Measurements from ENCODE around the gene EMILIN2. TPM values are rescaled to one million over a fixed set of nuclear protein-coding genes. Genes with fewer than 3 reads are reported as not detected.

EMILIN2 gene
- total and polyA plus RNA-seq, 10 donors, result 7.5 to 47.7 (median 21.3) TPM

GRCh38 chr18:2894131-2894840, 47.5 kb downstream of the EMILIN2 start:
- H3K4me1 ChIP-seq, result peaks cover 0 to 24% (median 4%) of the 10 kb centered on the region in 6 donors
- no peak for DNase-seq
- H3K9me3 ChIP-seq, result peaks cover 0 to 5% (median 0%) of the 10 kb centered on the region in 8 donors
- no peak overlapping the region for H3K27ac ChIP-seq
- H3K4me3 ChIP-seq, result no peak overlapping the region
- TF ChIP-seq POLR2A (IDR thresholded peaks at IDR 0.05), result no peak
- no peaks in the 10 kb centered on the region for H3K27me3 ChIP-seq (replicated peaks in 1 of 7)
- H3K36me3 ChIP-seq, result peaks cover 0 to 36% (median 0%) of the 10 kb centered on the region in 6 donors
- intact Hi-C loops (cut with DNase I; ENCODE audit: low total_unique reads), result no loop called here
- WGBS, 5 donors, result 88 to 90% (median 89%) methylated on average over 8 to 11 of the region's 11 CpGs

GRCh38 chr18:2894841-2895370, 48.1 kb downstream of the EMILIN2 start:
- Histone ChIP-seq H3K9me3 (peaks cover 0 to 5% (median 0%) of the 10 kb centered on the region in 8 donors), H3K36me3 (peaks cover 0 to 36% (median 0%) of the 10 kb centered on the region in 6 donors), H3K4me1 (peaks cover 0 to 24% (median 4%) of the 10 kb centered on the region in 6 donors), H3K4me3 (no peak overlapping the region), H3K27ac (no peak overlapping the region), H3K27me3 (replicated peaks in 1 of 7) (no peaks in the 10 kb centered on the region)
- no peak for DNase-seq
- TF ChIP-seq CTCF (IDR thresholded peaks at IDR 0.05 in 8 of 11, conservative IDR thresholded peaks at IDR 0.05 in 3 of 11), result no peak
- no peak for TF ChIP-seq POLR2A (IDR thresholded peaks at IDR 0.05)
- no peak for TF ChIP-seq POLR2AphosphoS5 (IDR thresholded peaks at IDR 0.05)
- intact Hi-C loops (cut with DNase I; ENCODE audit: low total_unique reads), result no loop called here
- 91 to 95% (median 94%) methylated on average over 2 of the region's 2 CpGs for WGBS, 5 donors

GRCh38 chr18:2895391-2895790, 48.6 kb downstream of the EMILIN2 start:
- no peak for DNase-seq
- peaks cover 0 to 36% (median 0%) of the 10 kb centered on the region in 6 donors for H3K36me3 ChIP-seq
- H3K27ac ChIP-seq, result no peak overlapping the region
- TF ChIP-seq POLR2AphosphoS5 (IDR thresholded peaks at IDR 0.05) (no peak), POLR2A (IDR thresholded peaks at IDR 0.05) (no peak), CTCF (IDR thresholded peaks at IDR 0.05 in 8 of 11, conservative IDR thresholded peaks at IDR 0.05 in 3 of 11) (no peak)
- H3K4me1 ChIP-seq, result peaks cover 0 to 24% (median 4%) of the 10 kb centered on the region in 6 donors
- WGBS, 5 donors, result 94 to 98% (median 97%) methylated on average over 7 of the region's 7 CpGs
- H3K27me3 ChIP-seq (replicated peaks in 1 of 7), result no peaks in the 10 kb centered on the region
- intact Hi-C loops (cut with DNase I; ENCODE audit: low total_unique reads), result no loop called here
- no peak overlapping the region for H3K4me3 ChIP-seq
- H3K9me3 ChIP-seq, result peaks cover 0 to 5% (median 0%) of the 10 kb centered on the region in 8 donors

DNA sequence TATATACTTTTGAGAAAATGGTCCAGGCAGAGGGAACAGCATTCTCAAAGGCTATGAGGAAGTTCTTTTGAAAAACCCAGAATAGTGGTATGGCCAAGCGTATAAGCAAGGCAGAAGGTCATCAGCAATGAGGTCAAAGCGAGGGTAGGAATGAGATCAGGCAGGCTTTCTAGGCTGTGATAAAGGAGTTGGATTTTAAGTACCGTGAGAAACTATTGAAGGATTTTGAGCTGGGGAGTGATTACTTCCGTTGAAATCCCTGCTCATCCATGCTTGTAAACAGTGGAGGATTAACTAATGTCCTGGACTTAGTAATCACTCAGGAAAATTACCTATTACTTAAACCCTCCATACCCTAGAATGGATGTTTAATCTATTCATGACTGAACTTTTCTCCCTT, 50.2 kb downstream of the EMILIN2 start:
- H3K27me3 ChIP-seq (replicated peaks in 1 of 7), result no peaks in the 10 kb centered on the region
- H3K4me3 ChIP-seq, result no peak overlapping the region
- peaks cover 0 to 5% (median 0%) of the 10 kb centered on the region in 8 donors for H3K9me3 ChIP-seq
- DNase-seq, result no peak
- H3K4me1 ChIP-seq, result peaks cover 0 to 18% (median 3%) of the 10 kb centered on the region in 6 donors
- intact Hi-C loops (cut with DNase I; ENCODE audit: low total_unique reads), result no loop called here
- H3K36me3 ChIP-seq, result peaks cover 0 to 20% (median 0%) of the 10 kb centered on the region in 6 donors
- H3K27ac ChIP-seq, result no peak overlapping the region
- TF ChIP-seq POLR2AphosphoS5 (IDR thresholded peaks at IDR 0.05), result no peak
- no peak for TF ChIP-seq CTCF (IDR thresholded peaks at IDR 0.05 in 8 of 11, conservative IDR thresholded peaks at IDR 0.05 in 3 of 11)
- no peak for TF ChIP-seq POLR2A (IDR thresholded peaks at IDR 0.05)
- WGBS, 5 donors, result 83 to 92% (median 85%) methylated on average over 4 of the region's 4 CpGs

All from spleen (tissue), 11 donors.